IPS-20b (cell line): ENCODE data around the gene PLXNA4.

Source experiments
- H3K27ac ChIP-seq: one replicate; pipeline ENCODE4 v1.5.1; 2013; ENCODE audit warnings: low read length
- H3K27me3 ChIP-seq: 2 replicates; pipeline ENCODE4 v1.6.1; 2013; ENCODE audit warnings: mild to moderate bottlenecking, low read length, inconsistent platforms; ENCODE audit not compliant: insufficient read depth
- H3K36me3 ChIP-seq: 2 replicates; pipeline ENCODE4 v1.6.1; 2013; ENCODE audit warnings: low read depth, mild to moderate bottlenecking, inconsistent platforms, low read length, moderate library complexity; ENCODE audit not compliant: insufficient read depth
- H3K4me1 ChIP-seq: 2 replicates; pipeline ENCODE4 v1.6.1; 2013; ENCODE audit warnings: mild to moderate bottlenecking, control low read depth, inconsistent platforms, low read length, moderate library complexity; ENCODE audit not compliant: insufficient read depth
- H3K4me3 ChIP-seq: 2 replicates; pipeline ENCODE4 v1.5.1; 2013; ENCODE audit warnings: mild to moderate bottlenecking, low read length, inconsistent platforms
- H3K9ac ChIP-seq: 2 replicates; pipeline ENCODE4 v1.6.1; 2013; ENCODE audit warnings: low read depth, mild to moderate bottlenecking, inconsistent platforms, low read length, moderate library complexity
- H3K9me3 ChIP-seq: 2 replicates; pipeline ENCODE4 v1.6.1; 2013; ENCODE audit warnings: mild to moderate bottlenecking, low read depth, low read length, inconsistent platforms; ENCODE audit not compliant: insufficient read depth

PLXNA4 gene

DNA sequence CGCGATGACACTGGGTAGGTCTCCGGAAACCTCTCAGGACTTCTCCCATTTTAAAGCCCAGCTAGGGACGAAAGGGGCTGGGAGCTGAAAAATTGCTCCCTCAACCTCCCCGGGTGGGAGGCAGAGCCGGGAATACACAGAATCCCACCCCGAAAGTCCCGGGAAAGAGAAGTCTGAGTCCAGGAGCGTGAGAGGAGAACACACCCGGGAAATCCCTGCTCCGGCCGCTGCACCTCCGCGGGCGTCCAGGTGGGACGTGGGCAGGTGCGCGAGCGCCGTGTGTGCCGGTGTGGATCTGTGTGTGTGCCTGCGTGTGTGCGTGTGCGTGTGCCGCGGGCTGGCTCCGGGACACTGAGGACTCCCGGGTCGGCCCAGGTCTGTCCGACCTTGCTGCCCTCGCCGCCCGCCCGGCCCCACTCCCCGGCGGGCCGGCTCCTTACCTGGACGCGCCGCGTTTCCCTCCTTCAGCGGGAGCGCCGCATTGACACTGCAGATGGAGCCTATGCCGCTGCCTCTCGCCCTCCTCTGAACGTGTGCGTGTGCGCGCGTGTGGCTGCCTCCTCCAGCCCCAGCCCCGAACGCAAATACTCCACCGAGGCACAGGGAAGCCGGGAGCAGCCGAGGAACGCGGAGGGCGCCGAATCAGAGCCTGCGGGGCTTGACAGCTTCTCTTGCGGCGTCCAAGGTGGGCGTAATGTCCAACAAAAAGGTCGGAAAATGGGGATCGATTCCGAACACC lies at the start of gene PLXNA4:
PLXNA4 (minus strand) TSS at position 489 of the 739 bp plus-strand sequence. CDS start 67,777 bp downstream, outside the sequence.
- Histone ChIP-seq H3K9me3 (no peaks in the 10 kb centered on the region), H3K36me3 (no peaks in the 10 kb centered on the region), H3K4me1 (peaks cover 26% of the 10 kb centered on the region), H3K27me3 (peaks cover 88% of the 10 kb centered on the region), H3K4me3 (peak within 1 kb of the TSS; percentile 57), H3K9ac (no peak within 1 kb of the TSS), H3K27ac (no peak within 1 kb of the TSS)

DNA sequence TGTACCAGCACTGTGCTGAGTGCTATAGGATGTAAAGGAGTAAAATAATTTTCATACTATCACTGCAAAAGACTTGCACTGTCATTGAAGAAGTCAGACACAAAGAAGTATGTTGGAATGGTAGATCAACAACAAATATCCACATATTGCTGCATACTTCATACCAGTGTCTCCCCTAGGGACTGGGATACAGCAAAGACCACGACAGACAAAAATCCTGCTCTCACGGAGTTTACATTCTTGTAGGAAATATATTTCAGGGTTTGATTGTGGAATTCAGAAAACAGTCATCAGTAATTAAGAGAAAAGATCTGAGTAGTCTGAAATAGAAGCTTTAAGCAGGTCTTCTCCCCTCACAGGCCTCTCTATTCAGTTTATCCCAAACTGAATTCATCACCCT lies 49.4 kb upstream of the PLXNA4 start:
- Histone ChIP-seq H3K4me1 (0 out of 2 replicates have a peak, but pooled peaks cover 7% of the 10 kb centered on the region), H3K9me3 (no peaks in the 10 kb centered on the region), H3K4me3 (no peak overlapping the region), H3K27me3 (no peaks in the 10 kb centered on the region), H3K9ac (no peak overlapping the region), H3K36me3 (no peaks in the 10 kb centered on the region), H3K27ac (no peak overlapping the region)

- H3K9me3 ChIP-seq = no peaks in the 10 kb centered on the region
- H3K4me3 ChIP-seq = no peak overlapping the region
- peaks cover 11% of the 10 kb centered on the region; the same call in 1 of the 2 replicates for H3K4me1 ChIP-seq
- H3K9ac ChIP-seq = no peak overlapping the region
- H3K27me3 ChIP-seq = no peaks in the 10 kb centered on the region
- no peaks in the 10 kb centered on the region for H3K36me3 ChIP-seq
- no peak overlapping the region for H3K27ac ChIP-seq
Observed at GRCh38 chr7:132622081-132622480, 45.8 kb upstream of the PLXNA4 start.

GRCh38 chr7:132619967-132620366 lies 43.7 kb upstream of the PLXNA4 start:
- no peaks in the 10 kb centered on the region for H3K9me3 ChIP-seq
- no peaks in the 10 kb centered on the region for H3K36me3 ChIP-seq
- no peak overlapping the region for H3K27ac ChIP-seq
- no peak overlapping the region for H3K4me3 ChIP-seq
- peaks cover 11% of the 10 kb centered on the region; the same call in 1 of the 2 replicates for H3K4me1 ChIP-seq
- H3K27me3 ChIP-seq = peaks cover 14% of the 10 kb centered on the region
- H3K9ac ChIP-seq = no peak overlapping the region

GRCh38 chr7:132618956-132619305 lies 42.7 kb upstream of the PLXNA4 start:
- Histone ChIP-seq H3K4me3 (no peak overlapping the region), H3K36me3 (no peaks in the 10 kb centered on the region), H3K4me1 (peaks cover 15% of the 10 kb centered on the region; the same call in 1 of the 2 replicates), H3K9me3 (no peaks in the 10 kb centered on the region), H3K27me3 (peaks cover 16% of the 10 kb centered on the region), H3K27ac (no peak overlapping the region), H3K9ac (no peak overlapping the region)

DNA sequence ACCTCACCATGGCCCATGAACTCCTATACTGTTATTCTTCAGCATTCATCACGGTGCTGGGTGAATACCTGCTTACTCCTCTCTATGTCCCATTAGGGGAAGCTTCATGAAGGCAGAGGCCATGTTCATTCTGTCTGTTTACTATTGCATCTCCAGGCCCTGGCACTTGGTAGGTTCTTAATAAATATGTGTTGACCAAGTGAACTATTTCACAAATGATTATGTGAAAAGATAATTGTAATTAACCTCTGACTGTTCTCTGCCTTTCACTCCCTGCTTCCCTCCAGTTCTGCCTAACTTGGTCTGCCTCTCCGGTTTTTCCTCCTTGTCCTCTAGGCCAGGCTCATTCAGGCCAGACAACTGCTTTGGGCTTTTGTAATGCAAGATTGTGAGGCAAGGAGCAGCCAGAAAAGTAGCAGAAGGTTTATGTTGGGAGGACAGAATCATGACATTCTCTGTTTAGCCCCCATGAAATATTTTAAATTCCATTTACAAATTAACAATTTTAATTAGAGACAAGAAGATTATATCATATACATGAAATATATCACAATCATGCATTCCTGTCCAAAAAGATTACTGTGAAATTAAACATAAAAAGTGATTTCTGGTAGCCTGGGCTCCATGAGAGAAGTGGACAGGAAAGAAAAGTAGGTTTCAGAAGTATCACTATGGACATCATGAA lies 42.1 kb upstream of the PLXNA4 start:
- Histone ChIP-seq H3K4me1 (peaks cover 15% of the 10 kb centered on the region; the same call in 1 of the 2 replicates), H3K27me3 (peaks cover 16% of the 10 kb centered on the region), H3K9ac (no peak overlapping the region), H3K36me3 (no peaks in the 10 kb centered on the region), H3K27ac (no peak overlapping the region), H3K9me3 (no peaks in the 10 kb centered on the region), H3K4me3 (no peak overlapping the region)

DNA sequence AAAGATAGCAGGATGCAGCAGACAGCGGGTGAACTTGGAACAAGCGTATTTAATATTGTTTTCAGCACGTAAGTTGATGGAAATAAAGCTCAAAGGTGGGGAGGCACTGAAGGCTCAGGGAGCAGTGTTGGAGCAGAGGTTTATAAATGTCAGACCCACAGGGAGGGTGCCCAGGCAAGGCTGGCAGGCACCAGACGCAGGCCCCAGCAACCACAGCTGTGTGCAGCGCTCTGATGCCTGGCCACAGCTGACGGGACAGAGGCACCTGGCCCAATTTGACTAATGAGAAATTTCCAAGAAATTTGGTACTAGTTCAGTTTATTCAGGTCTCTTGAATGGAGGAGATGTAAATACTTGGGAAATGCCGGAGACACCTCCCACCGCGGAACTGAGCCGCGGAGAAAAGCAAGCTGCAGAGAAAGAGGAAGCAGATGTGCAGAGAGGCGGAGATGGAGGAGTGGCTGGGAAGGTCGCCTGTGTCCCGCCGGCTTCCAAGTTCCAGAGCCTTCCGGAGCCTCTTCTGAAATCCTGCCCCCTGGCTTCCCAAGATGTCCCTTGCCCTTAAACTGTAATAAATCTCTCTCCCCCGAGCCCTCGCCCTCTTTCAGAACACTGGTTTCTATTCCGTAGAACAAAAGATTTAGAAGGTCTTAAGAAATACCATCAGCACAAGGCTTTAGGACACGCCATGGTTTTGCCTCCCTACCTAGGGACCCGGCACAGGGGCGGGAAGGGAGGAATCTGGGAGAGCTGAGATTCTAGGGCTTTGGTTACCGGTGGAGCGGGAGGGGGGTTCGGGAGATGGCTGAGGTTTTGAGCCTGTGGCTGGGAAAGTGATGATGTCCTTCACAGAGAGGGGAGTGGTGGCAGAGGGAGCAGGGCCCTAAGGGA lies 38.4 kb upstream of the PLXNA4 start:
- Histone ChIP-seq H3K27me3 (peaks cover 16% of the 10 kb centered on the region), H3K9me3 (no peaks in the 10 kb centered on the region), H3K27ac (no peak overlapping the region), H3K4me1 (peaks cover 15% of the 10 kb centered on the region; the same call in 1 of the 2 replicates), H3K4me3 (peak overlapping the region; percentile 76), H3K36me3 (no peaks in the 10 kb centered on the region), H3K9ac (peak overlapping the region; percentile 63; the same call in 1 of the 2 replicates)

DNA sequence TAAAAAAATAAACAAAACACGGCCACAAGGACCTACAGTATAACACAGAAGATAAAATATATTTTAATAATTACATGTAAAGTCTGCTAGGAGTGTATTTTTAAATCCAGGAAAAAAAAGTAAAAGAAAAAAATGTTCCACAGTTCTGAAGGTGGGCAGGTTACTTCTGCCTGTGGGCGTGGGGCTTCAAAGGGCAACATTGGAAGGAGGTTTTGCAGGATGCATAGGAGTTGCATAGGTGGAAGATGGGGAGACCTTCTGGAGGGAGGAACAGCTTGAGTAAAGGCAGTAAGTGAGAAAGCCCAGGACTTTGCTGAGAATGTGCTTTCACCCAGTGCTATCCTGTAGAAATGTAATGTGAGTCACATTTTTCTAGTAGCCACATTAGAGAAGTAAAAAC lies 37.5 kb upstream of the PLXNA4 start:
- Histone ChIP-seq H3K27ac (no peak overlapping the region), H3K4me1 (peaks cover 11% of the 10 kb centered on the region; the same call in 1 of the 2 replicates), H3K36me3 (no peaks in the 10 kb centered on the region), H3K4me3 (no peak overlapping the region), H3K9me3 (no peaks in the 10 kb centered on the region), H3K27me3 (peaks cover 16% of the 10 kb centered on the region), H3K9ac (no peak overlapping the region)

DNA sequence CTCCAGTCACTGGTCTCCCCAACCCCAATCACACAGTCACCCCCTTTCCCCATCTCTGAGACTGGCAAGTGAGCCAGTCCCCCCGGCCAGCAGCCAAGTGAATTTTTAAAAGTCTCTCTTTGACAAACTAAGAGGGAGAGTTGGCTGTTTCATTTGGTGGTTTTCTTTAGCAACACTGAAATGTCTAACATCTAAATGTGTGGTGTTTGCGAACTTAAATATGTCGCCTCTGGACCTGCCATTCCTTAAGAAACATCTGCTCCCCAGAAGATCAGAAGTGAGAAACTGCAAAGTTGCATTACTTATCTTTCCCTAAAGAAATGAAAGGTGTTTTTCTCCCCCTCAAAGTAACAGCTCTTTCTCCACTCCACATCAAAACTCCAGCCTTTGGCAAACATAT lies 34.7 kb upstream of the PLXNA4 start:
- Histone ChIP-seq H3K4me3 (no peak overlapping the region), H3K36me3 (no peaks in the 10 kb centered on the region), H3K4me1 (peaks cover 4% of the 10 kb centered on the region; the same call in 1 of the 2 replicates), H3K27me3 (peaks cover 13% of the 10 kb centered on the region), H3K27ac (no peak overlapping the region), H3K9ac (no peak overlapping the region), H3K9me3 (no peaks in the 10 kb centered on the region)

DNA sequence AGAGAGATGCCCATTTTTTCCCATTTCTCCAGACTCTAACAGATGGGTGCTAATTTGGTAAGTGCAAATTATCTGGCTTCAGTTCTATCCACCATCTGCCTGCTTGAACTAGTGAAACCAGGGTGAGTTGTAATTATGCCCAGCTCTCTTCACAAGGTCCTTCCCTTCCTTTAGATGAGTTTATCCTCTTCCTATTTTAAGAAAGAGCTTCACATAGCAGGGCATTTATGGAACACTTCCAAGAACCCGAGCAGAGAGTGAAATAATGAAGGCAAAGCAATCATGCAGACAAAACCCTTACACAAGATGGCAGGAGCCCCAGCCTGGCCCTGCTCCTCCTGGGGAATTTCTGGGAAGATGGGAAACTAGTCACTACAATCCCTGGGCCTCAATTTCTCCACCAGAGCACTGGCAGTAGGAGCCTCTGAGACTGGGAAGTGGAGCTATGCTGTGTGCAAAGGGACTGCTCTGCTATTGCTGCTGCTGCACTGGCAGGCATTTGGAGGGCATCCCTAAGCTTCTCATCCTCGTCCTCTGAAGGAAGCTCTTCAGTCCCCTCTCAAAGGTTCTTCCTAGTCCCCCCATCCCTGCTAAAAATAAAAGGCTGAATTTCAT lies 33.7 kb upstream of the PLXNA4 start:
- Histone ChIP-seq H3K4me3 (no peak overlapping the region), H3K9ac (no peak overlapping the region)

DNA sequence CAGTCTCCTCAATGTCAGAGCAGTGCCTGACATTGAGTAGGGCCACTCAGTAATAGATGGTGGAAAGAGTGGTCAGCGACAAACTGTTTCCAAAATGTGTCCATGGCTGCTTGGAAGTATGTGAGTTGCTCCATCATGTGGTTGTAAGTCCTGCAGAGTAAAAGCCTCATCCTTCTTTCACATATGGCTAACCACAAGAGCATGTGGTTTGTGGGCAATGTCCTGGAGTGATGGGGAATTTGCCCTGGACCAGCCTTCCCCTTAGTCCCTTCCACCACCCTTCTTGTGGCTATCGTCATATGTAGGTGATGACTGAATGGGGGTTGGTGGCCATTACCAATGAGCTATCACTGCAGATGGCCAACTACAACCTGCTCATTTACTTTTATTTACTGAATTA lies 33.0 kb upstream of the PLXNA4 start:
- Histone ChIP-seq H3K36me3 (no peaks in the 10 kb centered on the region), H3K9ac (no peak overlapping the region), H3K4me3 (no peak overlapping the region), H3K27ac (no peak overlapping the region), H3K9me3 (no peaks in the 10 kb centered on the region), H3K27me3 (no peaks in the 10 kb centered on the region), H3K4me1 (peaks cover under 1% of the 10 kb centered on the region; the same call in 1 of the 2 replicates)

More for the DNA sequence above, 33.7 kb upstream of the PLXNA4 start:
- peaks cover 4% of the 10 kb centered on the region; the same call in 1 of the 2 replicates for H3K4me1 ChIP-seq
- H3K36me3 ChIP-seq = no peaks in the 10 kb centered on the region
- no peak overlapping the region for H3K27ac ChIP-seq
- no peaks in the 10 kb centered on the region for H3K9me3 ChIP-seq
- H3K27me3 ChIP-seq = peaks cover 3% of the 10 kb centered on the region; the same call in 1 of the 2 replicates
